HL-60/S4 treated with retinoic acid at 250 ng/mL for 4 days and 3 days (cell line): Measurements from ENCODE around the gene RYR3.
"Not testable (repeated sequence)": the region's sequence is repeated elsewhere in the genome, so short reads cannot be mapped to it uniquely, and the experiment has no call there.

Source experiments
- in situ Hi-C: fragments of 300-500 bp; cut with MboI; formaldehyde crosslinking; loops from 2 replicates; pipeline ENCODE4 v1.7.0; 2022; ENCODE audit warnings: low sequenced_read_pairs

The RYR3 gene

GRCh38 chr15:33561967-33562366, 251.2 kb downstream of the RYR3 start:
- in situ Hi-C loops = no loop called here

DNA sequence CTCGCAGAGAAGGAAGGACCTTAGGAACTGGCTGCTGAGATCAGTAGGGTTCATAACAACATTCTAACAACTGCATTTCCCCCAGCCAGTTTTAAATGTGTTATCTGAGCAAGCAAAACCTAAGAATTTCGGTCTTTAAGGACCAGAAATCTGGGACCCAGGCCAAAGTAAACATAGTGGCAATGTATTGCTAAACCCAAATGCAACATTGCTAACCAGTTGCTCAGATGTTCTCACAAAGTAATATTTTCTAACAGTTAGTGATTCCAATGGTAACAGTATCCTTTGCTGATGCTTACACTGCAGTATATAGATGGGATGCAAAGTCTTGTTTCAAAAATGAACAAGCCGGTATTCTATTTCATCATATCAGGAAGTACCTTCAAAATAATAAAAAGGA, 254.3 kb downstream of the RYR3 start:
- in situ Hi-C loops = no loop called here

DNA sequence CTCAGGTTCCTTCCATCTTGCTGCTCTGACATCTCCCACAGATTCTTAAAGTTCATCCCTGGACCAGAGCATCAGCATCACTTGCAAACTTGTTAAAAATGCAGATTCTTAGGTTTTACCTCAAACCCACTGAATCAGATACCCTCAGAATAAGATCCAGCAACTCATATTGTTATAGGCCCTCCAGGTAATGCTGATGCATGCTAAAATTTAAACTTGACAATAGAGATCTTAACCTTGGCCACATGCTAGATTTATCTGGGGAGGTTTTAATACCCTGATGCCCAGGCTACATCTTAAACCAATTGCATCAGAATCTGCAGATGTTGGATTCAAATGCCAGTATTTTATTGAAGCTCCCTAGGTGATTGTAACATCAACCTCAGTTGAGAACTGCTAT, 256.9 kb downstream of the RYR3 start:
- in situ Hi-C loops = no loop called here

DNA sequence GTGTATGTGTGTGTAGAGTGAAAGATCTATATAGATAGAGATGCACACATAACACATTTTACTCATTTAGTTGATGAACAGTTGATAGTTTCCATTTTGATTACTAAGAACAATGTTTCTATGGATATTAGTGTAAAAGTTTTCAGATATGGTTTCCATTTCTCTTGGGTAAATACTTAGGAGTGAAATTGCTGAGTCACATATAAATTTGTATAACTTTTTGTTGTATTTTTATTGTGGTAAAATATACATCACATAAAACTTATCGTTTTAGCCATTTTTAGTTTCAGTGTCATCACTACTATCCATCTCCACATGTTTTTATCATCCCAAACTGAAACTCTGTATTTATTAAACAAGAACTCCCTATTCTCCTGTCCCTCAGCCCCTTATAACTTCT, 258.3 kb downstream of the RYR3 start:
- in situ Hi-C loops = no loop called here

- in situ Hi-C loops = not testable (repeated sequence)
Observed at GRCh38 chr15:33577911-33578310, 267.1 kb downstream of the RYR3 start.

- in situ Hi-C loops = no loop called here
Observed at GRCh38 chr15:33580526-33580925, 269.8 kb downstream of the RYR3 start.

- in situ Hi-C loops = no loop called here
Observed at GRCh38 chr15:33581032-33581431, 270.3 kb downstream of the RYR3 start.

DNA sequence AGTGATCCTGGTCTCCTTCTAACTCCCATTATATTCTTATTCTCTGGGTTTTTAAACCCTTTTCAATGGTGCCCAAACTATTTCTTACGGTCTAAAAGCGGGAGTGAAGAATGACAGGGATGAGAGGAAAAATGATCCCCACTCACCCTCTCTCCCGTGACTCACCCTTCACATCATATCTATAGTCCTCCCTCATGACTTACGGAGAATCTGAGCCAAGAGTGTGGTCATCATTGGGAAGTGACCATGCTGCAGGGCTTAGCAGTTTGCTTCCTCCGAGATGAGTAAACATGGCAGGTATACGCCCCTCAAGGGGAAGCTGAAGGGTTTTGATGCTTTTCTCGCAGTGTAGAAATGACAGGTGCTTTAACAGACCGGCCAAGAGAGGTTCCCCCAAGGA, 274.0 kb downstream of the RYR3 start:
- in situ Hi-C loops = no loop called here

DNA sequence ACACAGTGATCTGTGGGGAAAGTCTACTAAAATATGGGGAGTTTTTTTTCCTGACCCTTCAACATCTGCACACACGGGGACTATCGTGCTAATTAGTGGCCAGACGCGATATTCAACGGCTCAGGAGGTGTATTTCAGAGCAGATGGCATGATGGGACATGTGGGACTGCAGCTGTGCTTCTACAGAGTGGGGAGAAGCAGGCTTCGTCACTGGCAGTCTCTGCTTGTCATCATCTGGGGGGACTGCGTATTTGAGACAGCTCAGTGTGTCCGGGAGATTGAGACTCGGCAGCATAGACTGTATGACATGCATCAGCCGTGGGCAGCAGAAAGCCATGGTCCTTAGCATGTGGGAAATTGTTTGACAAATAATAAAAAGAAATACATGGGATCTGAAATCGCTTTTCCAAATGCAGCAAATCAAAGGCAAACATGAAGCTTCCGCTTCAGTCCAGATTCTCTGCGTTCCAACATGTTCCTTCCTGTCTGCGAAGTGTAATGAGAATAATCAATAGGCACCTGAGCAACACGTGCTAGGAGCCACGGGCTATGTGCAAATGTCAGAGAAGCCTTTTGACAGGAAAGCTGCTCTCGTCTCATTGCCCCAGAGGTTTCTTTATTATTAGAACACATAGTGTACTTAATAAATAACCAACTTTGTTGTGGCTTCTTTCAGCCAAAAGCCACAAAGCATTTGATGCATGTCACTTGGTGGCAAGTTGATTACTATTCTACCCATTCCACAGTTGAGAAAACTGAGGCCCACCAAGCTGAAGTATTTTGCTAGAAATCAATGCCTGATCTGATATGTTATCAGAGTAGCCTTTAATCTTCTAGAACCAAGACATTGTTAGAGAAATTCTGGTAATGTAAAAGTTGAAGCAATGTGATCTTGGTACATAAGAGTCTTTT, 276.3 kb downstream of the RYR3 start:
- in situ Hi-C loops = no loop called here

DNA sequence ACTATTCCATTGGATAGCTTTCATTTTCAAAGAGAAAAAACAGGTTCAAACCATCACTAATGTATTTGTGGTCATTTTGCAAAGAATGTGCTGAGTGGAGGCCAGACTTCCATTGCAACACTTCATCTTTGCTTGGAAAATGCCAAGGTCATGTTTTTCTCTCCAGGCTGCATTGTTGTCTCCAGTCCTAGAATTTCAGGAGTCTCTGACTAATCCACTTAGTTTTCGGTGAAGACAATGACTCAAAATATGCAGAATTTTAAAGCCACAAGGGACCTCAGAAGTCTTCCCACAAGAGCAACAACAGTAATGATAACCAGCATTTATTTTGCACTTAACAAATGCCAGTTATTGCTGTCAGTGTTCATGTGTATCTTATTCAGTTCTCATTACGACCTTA, 277.0 kb downstream of the RYR3 start:
- in situ Hi-C loops = no loop called here

- in situ Hi-C loops = no loop called here
Observed at GRCh38 chr15:33592864-33593263, 282.1 kb downstream of the RYR3 start.

DNA sequence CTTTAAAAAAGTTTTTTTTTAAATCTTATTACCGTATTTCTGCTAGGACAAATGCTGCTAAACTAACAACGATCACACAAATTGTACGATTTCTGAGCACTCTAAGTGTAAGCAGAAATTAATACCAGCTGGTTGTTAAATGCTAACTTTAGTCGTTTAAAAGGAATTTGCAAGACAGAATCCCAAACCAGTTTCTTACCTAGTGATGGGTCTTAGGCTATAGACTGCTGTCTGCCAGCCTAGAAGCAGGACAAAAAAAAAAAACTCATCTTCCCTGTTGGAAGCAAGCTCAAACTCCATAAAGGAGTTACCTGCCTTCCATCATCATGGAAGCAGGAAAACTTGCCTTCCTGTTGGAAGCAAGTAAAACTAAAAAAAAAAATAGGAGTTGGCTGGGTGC, 287.6 kb downstream of the RYR3 start:
- in situ Hi-C loops = not testable (repeated sequence)

DNA sequence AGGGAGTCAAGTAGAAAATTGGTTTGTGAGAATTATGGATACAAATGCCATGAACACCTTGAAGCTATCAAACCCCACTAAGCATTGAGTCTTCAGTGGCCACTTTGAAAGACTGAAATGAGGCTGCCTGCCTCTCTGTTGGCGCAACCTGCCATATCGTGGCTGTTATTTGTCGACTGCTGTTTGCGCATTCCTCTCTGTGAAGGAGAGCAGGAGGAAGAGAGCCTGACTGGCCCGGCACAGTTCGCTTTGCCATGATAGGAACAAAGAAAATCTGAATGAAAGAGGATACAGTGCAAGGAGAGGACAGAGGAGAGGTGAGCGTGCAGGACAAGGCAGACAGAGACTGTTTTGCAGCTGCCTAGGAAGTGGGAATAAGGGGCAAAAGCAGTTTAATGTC, 289.4 kb downstream of the RYR3 start:
- in situ Hi-C loops = no loop called here

DNA sequence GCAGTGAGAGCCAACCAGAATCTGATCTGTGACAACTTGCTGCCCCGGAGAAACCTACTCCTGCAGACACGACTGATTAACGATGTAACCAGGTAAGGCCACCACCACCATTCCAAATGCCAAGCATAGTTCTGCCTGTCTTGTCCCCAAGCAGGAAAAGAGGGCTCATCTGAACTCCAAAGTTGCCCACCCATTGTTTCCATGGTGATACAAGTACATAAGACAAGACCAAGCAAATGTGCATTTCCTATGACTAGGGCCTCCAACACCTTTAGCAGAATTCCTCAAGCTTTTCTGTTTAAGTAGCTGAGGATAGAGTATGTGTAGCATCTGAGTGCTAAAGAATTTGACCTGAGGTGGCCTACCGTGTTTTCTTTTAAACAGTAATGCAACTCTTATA, 290.7 kb downstream of the RYR3 start:
- in situ Hi-C loops = no loop called here

DNA sequence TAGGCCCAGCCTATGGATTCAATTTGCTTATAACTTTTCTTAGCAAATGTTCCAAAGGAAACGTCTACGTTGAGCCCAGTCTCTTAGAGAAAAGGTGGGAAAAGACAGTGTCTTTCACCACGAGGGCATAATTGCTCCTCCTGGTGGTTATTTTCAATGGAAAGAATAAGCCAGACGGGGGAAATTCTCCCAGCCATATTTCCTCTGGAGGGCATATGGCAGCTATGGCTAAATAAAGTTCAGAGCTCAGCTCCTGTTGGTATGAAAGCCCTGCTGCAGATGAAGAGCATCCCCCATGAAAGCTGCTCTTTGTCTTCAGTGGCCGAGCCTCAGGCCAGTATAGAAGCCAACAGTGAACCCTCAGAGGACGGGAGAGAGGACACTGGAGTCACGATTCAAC, 297.9 kb downstream of the RYR3 start:
- in situ Hi-C loops = no loop called here

DNA sequence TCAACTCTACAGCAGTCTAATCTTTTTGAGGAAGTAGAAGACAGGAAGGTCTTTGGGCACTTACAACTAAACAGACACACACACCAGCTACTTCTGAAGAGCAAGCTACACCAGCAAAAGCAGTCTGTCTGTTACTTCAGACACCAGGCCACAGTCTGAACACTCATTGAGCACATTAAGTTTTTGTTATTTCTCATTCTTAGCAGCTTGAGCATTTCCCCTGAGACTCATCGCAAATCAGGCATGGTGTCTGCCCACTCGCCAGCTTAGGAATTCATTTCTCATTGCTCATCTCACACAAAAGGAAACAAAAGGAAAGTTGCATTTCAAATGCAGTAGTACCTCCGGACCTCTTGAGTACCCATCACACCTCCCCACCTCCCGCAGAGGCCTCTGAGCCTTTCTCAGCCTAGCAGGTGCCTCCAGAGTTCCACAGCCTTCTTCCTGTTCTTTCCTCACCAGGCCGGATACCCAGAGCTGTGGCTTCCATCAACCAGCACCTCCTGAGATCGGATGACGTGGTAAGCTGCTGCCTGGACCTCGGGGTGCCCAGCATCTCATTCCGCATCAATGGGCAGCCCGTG, 302.0 kb downstream of the RYR3 start:
- in situ Hi-C loops = no loop called here

- in situ Hi-C loops = no loop called here
Observed at GRCh38 chr15:33616475-33616874, 305.7 kb downstream of the RYR3 start.

DNA sequence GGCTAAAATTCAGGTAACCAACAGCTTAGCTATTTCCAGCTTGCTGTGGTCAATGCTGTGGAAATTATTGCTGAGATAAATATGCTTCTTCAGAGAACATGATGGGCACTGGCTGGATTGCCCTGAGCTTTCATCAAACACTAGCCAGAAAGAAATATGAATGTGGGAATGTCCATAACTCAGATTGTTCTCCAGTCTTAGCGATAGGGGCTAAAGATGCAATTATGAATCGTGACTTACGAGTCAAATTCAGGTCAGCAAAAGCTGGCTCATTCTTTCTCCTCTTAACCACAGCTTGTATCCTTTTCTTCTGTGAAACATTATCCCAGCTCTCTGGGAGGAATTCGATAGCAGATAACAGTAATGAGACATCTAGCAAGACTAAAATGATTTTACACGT, 307.6 kb downstream of the RYR3 start:
- in situ Hi-C loops = no loop called here

DNA sequence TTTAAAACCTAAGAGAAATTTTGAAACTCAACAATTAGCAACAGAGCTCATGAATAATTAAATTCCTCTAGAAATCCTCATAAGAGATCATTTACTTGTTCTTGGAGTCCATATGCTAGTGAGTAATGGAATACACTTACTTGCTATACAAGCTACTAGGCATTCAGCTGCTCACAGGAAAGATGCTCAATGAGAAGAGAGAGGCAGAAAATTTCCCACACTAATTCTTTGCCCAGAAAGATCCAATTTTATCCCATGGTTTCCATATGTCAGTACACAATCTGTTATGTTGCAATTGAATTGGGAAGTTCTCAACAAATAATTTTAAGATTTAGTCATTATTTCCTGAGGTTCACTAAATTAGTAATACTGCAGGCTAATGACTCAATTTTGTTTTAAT, 310.4 kb downstream of the RYR3 start:
- in situ Hi-C loops = no loop called here

- in situ Hi-C loops = no loop called here
Observed at GRCh38 chr15:33623010-33623409, 312.2 kb downstream of the RYR3 start.

GRCh38 chr15:33624439-33624838, 313.7 kb downstream of the RYR3 start:
- in situ Hi-C loops = no loop called here

GRCh38 chr15:33629647-33630046, 318.9 kb downstream of the RYR3 start:
- in situ Hi-C loops = no loop called here

- in situ Hi-C loops = no loop called here
Observed at GRCh38 chr15:33636234-33636633, 325.5 kb downstream of the RYR3 start.
